SKM-1 treated with dmso at 0.1 percent for 144 hours (cell line): Measurements from ENCODE around the gene SLIT3.
"Not testable (repeated sequence)": the region's sequence is repeated elsewhere in the genome, so short reads cannot be mapped to it uniquely, and the experiment has no call there.

Source experiments
- DNase-seq: peaks from one replicate; lab custom pipeline; 2025; ENCODE audit not compliant: unreplicated experiment; lab: John Stamatoyannopoulos, UW

The SLIT3 gene

GRCh38 chr5:169114466-169115065 is 186.4 kb downstream of the SLIT3 start:
- no peak for DNase-seq

- DNase-seq: no peak
Measured at GRCh38 chr5:169112016-169112415, 188.9 kb downstream of the SLIT3 start.

- DNase-seq: no peak
Measured at GRCh38 chr5:169106911-169107706, 193.8 kb downstream of the SLIT3 start.

GRCh38 chr5:169105582-169105981 is 195.4 kb downstream of the SLIT3 start:
- not testable (repeated sequence) for DNase-seq

GRCh38 chr5:169104937-169105494 is 195.9 kb downstream of the SLIT3 start:
- no peak for DNase-seq

GRCh38 chr5:169103586-169104181 is 197.3 kb downstream of the SLIT3 start:
- no peak for DNase-seq

DNA sequence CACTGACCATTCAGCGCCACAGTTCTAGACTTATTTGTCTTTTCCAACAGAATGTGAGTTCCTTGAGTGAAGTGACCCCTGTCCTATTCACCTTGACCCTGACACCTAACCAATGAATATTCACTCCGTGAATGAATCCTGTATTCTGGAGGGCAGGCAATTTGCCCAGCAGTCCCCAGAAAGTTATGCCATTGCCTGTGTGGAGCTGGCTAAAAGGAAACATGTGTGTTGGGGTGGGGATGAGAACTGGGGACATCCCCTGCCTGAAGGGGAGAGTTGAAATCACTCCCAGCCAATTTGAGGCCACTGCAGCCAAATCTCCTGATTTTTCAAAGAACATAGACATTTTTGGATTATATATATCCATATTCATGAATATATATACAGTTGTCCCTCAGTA is 199.0 kb downstream of the SLIT3 start:
- no peak for DNase-seq

- DNase-seq: no peak
Measured at GRCh38 chr5:169100735-169101075, 200.2 kb downstream of the SLIT3 start.

DNA sequence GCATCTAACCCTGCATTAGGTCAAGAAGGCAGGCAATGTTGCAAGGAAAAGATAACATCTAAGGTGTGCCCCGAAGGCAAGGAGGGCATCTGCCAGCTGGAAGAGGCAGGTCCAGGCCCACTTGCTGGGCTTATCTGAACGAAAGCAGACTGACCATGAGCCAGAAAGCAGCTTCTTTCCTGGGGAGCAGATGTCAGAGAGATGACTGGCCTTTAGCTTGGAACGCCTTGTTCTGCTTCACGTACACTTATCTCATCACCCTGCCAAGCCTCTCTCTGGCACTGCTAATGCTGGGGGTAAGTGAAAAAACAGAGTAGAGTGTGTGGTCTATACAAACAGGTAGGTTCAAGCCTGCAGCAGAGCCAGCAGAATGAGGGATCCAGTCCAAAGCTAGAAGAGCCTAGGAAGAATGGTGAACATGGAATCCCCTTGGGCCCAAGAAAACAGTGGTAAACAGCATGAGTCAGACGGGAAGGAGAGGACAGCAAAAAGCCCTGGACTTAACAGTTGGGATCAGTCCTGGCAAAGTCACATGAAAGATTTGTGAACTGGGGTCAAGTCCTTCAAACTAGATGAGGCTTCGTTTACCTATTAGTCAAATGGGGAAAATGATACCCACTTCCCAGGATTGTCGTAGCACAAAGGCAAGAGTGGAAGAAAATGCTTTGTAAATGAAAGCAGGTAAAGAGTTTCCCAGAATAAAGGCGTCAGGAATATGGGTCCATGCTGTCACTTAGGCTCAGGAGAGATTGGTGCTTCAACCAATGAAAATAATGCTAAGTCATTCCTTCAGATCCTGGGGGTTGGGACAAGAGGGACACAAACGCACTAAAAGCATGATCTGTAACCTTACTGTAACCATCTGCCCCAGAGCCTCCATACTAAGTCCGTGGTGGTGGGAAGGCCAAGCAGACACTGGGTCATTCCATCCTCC is 200.9 kb downstream of the SLIT3 start:
- DNase-seq: no peak

DNA sequence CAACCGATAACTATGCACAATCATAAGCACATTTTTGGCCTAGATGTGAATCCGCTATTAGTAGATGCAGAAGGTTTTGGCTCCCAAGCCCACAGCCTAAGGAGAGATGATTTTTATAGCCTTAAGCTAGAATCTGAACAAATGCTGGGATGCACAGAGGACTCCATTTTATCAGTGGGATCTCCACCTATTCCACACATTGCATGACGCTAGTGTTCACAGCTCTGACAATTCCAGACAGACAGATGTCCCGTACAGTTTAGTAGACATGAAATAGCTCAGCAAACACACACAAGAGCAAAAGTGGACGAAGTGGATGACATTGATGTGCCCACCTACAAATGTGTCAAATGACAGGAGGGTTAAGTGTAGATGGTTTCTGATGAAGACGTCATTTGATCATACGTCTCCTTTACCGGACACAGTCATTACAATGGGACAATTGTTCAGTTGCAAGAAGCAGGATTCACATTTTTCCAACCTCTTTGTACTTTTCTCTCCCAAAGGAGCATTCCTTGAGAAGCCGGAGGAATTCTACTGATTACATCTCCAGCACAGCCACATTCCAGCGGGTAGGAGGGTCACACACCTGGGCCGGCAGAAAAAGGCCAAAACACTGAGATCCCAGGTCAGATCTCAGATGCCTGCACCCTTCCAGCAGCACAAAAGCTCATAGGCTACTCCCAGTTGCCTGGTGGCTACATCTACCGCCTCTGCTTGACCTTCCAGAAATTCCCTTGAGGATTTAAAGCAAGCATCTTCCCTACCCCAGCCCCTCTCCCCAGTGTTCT is 202.4 kb downstream of the SLIT3 start:
- DNase-seq: no peak

DNA sequence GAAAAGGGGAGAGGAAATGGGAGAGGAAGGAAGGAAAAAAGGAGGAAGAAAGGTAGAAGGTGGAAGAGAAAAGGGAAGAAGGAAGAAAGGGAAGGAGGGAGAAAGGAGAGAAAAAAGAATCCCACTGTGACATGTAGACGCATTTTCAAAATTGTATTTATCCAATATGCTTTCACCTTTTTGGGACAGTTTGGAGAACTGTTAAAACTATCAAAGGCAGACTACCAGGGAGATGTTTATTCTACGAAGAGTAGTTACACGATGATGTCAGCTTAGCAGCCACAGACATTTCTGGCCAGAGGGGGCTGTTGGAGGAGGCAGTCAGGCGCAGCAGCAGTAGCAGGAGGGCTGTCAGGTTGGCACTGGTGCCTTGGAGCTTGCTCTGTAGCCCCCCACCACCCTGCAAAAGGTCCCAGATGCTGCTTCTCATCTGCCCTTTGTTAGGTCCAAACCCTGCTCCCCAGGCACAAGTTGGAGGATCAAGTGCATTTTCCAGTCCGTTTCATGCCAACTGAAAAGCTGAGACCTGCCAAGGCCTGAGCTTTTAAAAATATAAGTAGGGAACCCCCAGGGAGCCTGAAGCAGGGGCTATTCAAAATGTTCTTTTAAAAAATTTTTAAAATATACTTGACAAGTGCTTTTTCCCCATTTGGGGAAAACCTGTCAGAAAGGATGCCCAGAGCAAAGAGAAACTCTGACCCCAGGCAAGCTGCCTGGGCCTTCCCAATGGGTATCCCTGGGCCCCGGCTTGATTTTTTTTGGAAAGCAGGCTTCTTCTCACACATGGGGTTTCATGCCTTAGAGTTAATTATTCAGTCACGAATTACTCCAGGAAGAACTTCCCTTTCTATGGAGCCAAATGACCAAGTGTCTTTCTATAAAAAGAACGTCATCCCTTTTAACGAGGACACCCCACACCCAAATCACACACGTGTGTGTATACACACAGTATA is 203.3 kb downstream of the SLIT3 start:
- no peak for DNase-seq

- DNase-seq: no peak
Measured at GRCh38 chr5:169095976-169096375, 205.0 kb downstream of the SLIT3 start.

DNA sequence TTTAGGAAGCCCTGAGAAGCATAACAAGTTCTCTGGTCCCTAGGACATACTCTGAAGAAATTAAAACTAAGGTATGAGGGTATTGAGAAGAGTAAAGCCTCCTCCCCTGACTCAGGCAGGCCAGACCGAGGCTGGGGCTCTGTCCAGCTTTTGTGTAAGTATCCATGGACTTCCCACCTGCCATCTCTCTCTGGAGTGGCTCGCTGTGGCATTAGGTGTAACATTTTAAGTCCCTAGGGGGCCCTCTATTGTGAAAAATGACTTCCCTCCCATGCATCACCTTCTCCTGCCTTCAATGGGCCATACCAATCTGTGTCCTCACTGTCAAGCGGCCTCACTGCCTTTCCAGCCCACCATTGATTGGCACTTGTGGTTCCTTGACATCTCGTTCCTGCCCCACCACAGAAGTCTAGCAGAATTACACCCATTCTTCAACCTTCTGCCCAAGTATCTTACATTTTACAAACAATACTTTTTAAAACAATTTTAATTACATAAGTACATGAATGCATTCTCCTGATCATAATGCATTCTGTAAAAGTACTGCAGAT is 205.5 kb downstream of the SLIT3 start:
- no peak for DNase-seq

DNA sequence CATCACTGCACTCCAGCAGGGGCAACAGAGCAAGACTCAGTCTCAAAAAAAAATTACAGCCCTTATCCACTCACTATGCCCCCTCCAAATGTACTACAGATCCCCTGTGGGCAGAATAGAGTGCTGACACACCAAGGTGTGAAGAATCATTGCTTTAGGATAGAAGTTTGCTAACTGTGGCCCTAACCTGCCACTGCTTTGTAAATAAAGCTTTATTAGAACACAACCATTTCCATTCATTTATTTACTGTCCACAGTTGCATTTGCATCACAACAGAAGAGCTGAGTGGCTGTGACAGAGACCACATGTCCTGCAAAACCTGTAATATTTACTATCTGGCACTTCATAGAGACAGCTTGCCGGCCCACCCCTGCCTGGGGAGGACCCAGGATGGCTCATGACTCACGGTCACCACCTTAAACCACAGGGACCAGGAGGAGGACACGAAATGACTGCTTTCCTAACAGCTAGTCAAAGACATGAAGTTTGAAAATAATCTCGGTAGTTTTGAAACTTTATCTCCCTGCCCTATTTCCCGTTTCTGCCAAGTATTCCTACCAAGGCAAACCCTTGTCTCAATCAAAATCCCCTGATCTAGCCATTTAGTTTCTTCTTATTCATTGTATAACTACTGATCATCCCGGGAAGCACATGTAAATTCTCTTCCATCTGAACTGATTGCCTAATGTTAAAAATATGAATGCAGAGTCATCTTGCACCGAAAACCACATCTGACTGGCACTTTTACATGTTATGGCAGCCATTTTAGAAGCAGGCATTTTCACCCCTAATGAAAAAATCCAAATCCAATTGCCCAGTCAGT is 206.1 kb downstream of the SLIT3 start:
- DNase-seq: no peak

- no peak for DNase-seq
Measured at GRCh38 chr5:169091396-169091980, 209.5 kb downstream of the SLIT3 start.

DNA sequence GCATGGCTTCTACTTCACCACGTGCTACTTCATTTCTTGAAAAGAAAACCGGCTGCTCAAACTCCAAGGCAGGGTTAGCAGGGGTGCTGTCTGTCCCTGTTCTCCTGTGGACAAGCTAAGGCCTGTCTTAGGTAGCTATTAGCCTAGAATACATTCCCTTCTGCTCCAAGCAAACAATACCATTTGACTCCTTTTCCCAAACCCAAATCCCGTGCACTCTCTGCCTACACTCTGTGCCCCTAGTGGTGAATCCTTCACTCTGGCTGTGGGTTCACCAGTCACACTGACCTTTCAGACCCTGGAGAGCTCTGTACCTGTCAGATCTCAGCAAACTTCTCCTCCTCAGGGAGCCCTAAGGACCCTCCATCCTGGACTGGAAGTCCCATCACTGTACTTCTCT is 211.6 kb downstream of the SLIT3 start:
- no peak for DNase-seq

GRCh38 chr5:169088028-169088725 is 212.8 kb downstream of the SLIT3 start:
- DNase-seq: no peak
